ENCODE data around the gene CES2. TPM values are rescaled to one million over a fixed set of nuclear protein-coding genes. Genes with fewer than 3 reads are reported as not detected.

Gene CES2
- total and polyA plus RNA-seq, 2 experiments from 2014 or later: 52.8 to 72.8 TPM

DNA sequence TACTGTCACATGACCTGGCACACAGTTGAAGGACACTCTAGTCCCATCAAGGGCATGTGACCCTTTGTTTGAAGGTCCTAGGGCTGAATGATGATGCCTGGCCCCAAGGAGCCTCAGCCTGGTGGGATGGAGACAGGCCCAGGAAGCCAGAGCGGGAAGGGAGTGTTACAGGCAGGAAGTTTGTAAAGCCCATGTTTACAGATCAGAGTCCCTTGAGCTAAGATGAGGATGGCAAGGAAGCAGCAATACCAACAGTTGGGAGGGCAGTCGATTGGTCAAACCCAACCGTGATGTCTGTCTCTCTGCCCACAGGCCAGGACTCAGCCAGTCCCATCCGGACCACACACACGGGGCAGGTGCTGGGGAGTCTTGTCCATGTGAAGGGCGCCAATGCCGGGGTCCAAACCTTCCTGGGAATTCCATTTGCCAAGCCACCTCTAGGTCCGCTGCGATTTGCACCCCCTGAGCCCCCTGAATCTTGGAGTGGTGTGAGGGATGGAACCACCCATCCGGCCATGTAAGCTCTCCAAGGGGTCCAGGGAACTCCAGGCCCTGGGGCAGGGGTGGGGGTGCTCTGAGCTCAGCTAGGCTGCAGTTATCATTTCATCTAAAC, 2.5 kb downstream of the CES2 start:
- Histone ChIP-seq H3K4me1 (ENCODE audit: insufficient read depth) (peaks cover 20% of the 10 kb centered on the region), H2AFZ (no peak overlapping the region), H3K27ac (no peak overlapping the region), H3K4me3 (no peak overlapping the region), H3K27me3 (no peaks in the 10 kb centered on the region), H3K36me3 (replicated peaks; ENCODE audit: insufficient read depth, low read depth) (no peaks in the 10 kb centered on the region), H3K9me2 (replicated peaks; ENCODE audit: insufficient read depth) (no peaks in the 10 kb centered on the region), H3K4me2 (no peak overlapping the region), H4K20me1 (ENCODE audit: insufficient read depth, poor library complexity, severe bottlenecking) (no peaks in the 10 kb centered on the region), H3K79me2 (peaks cover 50% of the 10 kb centered on the region), H3K9me3 (ENCODE audit: low read depth) (no peaks in the 10 kb centered on the region)
- WGBS (ENCODE audit: low lambda C conversion rate, missing lambda C conversion rate): 99% methylated on average over 10 of the region's 10 CpGs
- DNase-seq (ENCODE audit: low spot score): no peak
- no peak for TF ChIP-seq EZH2phosphoT487 (IDR thresholded peaks at IDR 0.05; ENCODE audit: low read depth, severe bottlenecking, unreplicated experiment)
- TF ChIP-seq, protein P1, sequence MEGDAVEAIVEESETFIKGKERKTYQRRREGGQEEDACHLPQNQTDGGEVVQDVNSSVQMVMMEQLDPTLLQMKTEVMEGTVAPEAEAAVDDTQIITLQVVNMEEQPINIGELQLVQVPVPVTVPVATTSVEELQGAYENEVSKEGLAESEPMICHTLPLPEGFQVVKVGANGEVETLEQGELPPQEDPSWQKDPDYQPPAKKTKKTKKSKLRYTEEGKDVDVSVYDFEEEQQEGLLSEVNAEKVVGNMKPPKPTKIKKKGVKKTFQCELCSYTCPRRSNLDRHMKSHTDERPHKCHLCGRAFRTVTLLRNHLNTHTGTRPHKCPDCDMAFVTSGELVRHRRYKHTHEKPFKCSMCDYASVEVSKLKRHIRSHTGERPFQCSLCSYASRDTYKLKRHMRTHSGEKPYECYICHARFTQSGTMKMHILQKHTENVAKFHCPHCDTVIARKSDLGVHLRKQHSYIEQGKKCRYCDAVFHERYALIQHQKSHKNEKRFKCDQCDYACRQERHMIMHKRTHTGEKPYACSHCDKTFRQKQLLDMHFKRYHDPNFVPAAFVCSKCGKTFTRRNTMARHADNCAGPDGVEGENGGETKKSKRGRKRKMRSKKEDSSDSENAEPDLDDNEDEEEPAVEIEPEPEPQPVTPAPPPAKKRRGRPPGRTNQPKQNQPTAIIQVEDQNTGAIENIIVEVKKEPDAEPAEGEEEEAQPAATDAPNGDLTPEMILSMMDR (IDR thresholded peaks at IDR 0.05; ENCODE audit: poor library complexity): no peak
- no peak for TF ChIP-seq EZH2 (IDR thresholded peaks at IDR 0.05; ENCODE audit: borderline replicate concordance)

DNA sequence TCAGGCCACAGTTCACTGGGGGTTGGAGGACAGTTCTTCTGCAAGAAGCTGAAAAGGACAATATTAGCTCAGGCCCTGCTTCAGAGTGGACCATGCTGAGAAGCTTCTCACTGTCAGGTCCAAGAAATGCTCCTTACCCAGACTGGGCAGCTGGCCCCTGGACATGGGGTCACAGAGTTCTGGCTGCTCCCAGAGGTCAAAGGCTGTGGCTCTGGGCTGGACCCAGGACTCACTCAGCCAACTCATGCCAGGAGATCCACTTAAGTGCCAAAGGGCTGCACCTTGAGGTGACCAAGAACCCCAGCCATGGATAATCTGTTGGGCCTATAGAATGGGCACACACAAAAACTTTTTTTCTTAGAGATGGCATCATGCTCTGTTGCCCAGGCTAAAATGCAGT, 4.0 kb downstream of the CES2 start:
- Histone ChIP-seq H3K9me3 (ENCODE audit: low read depth) (no peaks in the 10 kb centered on the region), H3K79me2 (peaks cover 37% of the 10 kb centered on the region), H4K20me1 (ENCODE audit: insufficient read depth, poor library complexity, severe bottlenecking) (no peaks in the 10 kb centered on the region), H3K4me1 (ENCODE audit: insufficient read depth) (peaks cover 14% of the 10 kb centered on the region), H3K27ac (no peak overlapping the region), H2AFZ (no peak overlapping the region), H3K36me3 (replicated peaks; ENCODE audit: insufficient read depth, low read depth) (no peaks in the 10 kb centered on the region), H3K27me3 (no peaks in the 10 kb centered on the region), H3K4me3 (no peak overlapping the region), H3K9me2 (replicated peaks; ENCODE audit: insufficient read depth) (no peaks in the 10 kb centered on the region), H3K4me2 (no peak overlapping the region)
- DNase-seq (ENCODE audit: low spot score): no peak
- TF ChIP-seq EZH2phosphoT487 (IDR thresholded peaks at IDR 0.05; ENCODE audit: low read depth, severe bottlenecking, unreplicated experiment) (no peak), EZH2 (IDR thresholded peaks at IDR 0.05; ENCODE audit: borderline replicate concordance) (no peak)
- TF ChIP-seq, protein P1 (IDR thresholded peaks at IDR 0.05; ENCODE audit: poor library complexity): no peak

DNA sequence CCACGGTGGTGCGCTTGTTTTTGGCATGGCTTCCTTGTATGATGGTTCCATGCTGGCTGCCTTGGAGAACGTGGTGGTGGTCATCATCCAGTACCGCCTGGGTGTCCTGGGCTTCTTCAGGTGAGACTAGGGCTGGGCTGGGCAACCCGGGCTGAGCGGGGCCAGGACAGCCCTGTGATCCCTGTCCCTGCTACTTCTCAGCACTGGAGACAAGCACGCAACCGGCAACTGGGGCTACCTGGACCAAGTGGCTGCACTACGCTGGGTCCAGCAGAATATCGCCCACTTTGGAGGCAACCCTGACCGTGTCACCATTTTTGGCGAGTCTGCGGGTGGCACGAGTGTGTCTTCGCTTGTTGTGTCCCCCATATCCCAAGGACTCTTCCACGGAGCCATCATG, 4.9 kb downstream of the CES2 start:
- H3K79me2 ChIP-seq: peaks cover 30% of the 10 kb centered on the region
- H3K9me3 ChIP-seq (ENCODE audit: low read depth): no peaks in the 10 kb centered on the region
- H2AFZ ChIP-seq: no peak overlapping the region
- no peak for TF ChIP-seq EZH2 (IDR thresholded peaks at IDR 0.05; ENCODE audit: borderline replicate concordance)
- H3K9me2 ChIP-seq (replicated peaks; ENCODE audit: insufficient read depth): no peaks in the 10 kb centered on the region
- no peak overlapping the region for H3K4me2 ChIP-seq
- peaks cover 11% of the 10 kb centered on the region for H3K4me1 ChIP-seq (ENCODE audit: insufficient read depth)
- no peak for DNase-seq (ENCODE audit: low spot score)
- H3K36me3 ChIP-seq (replicated peaks; ENCODE audit: insufficient read depth, low read depth): no peaks in the 10 kb centered on the region
- 97% methylated on average over 15 of the region's 16 CpGs for WGBS (ENCODE audit: low lambda C conversion rate, missing lambda C conversion rate)
- no peak overlapping the region for H3K4me3 ChIP-seq
- no peaks in the 10 kb centered on the region for H3K27me3 ChIP-seq
- H3K27ac ChIP-seq: no peak overlapping the region
- no peaks in the 10 kb centered on the region for H4K20me1 ChIP-seq (ENCODE audit: insufficient read depth, poor library complexity, severe bottlenecking)

DNA sequence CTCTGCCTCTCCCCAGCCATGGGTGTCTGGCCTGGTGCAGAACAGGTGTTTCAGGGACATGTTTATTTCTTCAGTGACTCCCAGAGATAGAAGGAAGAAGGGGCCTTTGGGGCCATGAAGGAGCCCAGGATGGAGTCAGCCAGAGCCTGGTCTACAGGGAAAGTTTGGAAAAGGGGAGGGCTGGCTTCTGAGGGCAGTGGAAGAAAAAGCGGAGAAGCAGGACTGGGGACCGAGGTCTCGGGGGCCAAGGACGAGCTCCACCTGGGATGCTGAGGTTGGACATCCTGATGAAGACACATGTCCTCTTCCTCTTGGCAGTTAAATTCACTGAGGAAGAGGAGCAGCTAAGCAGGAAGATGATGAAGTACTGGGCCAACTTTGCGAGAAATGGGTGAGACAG, 7.7 kb downstream of the CES2 start:
- Histone ChIP-seq H3K36me3 (replicated peaks; ENCODE audit: insufficient read depth, low read depth) (no peaks in the 10 kb centered on the region), H4K20me1 (ENCODE audit: insufficient read depth, poor library complexity, severe bottlenecking) (no peaks in the 10 kb centered on the region), H2AFZ (no peak overlapping the region), H3K27me3 (no peaks in the 10 kb centered on the region), H3K4me3 (no peak overlapping the region), H3K9me2 (replicated peaks; ENCODE audit: insufficient read depth) (no peaks in the 10 kb centered on the region), H3K79me2 (peaks cover 4% of the 10 kb centered on the region), H3K9me3 (ENCODE audit: low read depth) (no peaks in the 10 kb centered on the region), H3K4me2 (no peak overlapping the region), H3K27ac (no peak overlapping the region), H3K4me1 (ENCODE audit: insufficient read depth) (no peaks in the 10 kb centered on the region)
- WGBS (ENCODE audit: low lambda C conversion rate, missing lambda C conversion rate): 95% methylated on average over 5 of the region's 5 CpGs
- DNase-seq (ENCODE audit: low spot score): no peak
- no peak for TF ChIP-seq EZH2phosphoT487 (IDR thresholded peaks at IDR 0.05; ENCODE audit: low read depth, severe bottlenecking, unreplicated experiment)
- TF ChIP-seq EZH2 (IDR thresholded peaks at IDR 0.05; ENCODE audit: borderline replicate concordance): no peak
- TF ChIP-seq, protein P1 (IDR thresholded peaks at IDR 0.05; ENCODE audit: poor library complexity): no peak
